Measurements from ENCODE around the gene NDUFS1. TPM values are rescaled to one million over a fixed set of nuclear protein-coding genes. Genes with fewer than 3 reads are reported as not detected.

Gene NDUFS1
- total and polyA plus RNA-seq, 2 of the 8 experiments (the other 6 are each of a cell fraction or from before 2014, with no cell fraction given), result 42.1 to 97.0 TPM

DNA sequence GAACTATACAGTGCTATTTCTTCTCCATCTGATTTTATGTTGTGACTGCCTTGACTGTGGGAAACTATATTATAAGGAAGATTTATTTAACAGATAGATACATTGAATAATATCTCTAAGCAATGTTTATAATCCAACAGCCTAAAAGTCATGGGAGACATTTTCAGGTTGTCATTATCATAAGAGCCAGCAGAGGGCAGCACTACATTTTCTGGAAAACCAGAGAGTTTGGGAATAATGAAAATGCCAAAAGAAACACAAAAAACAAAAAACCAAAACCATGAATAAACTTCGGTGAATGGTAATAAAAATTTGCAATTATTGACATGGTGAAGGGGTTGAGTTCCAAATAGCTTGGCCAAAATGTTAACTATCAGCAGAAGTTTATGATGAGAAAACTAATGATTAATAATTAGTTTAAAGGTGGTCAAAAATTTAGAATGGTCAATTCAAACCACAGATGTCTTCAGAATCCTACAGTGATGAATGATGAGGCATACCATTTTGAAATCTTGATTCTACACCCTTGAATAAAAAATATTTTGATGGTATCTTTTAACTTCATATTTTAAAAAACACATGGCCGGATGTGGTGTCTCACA, 5.1 kb upstream of the NDUFS1 start:
- WGBS, 2 experiments (ENCODE audit: extremely low coverage in 1 of 2, insufficient coverage in 1 of 2, insufficient read length in 1 of 2, insufficient replicate concordance in 2 of 2, low coverage in 1 of 2, low lambda C conversion rate in 2 of 2, missing lambda C conversion rate in 1 of 2), result 93% methylated on average over 2 of the region's 2 CpGs; no CpG with 5 or more reads in 1 of the 2 experiments
- POLR2A ChIA-PET (ENCODE audit: partially characterized antibody), result interaction anchor here (0.6 to 1.8 kb wide), 4 partner anchors 12 to 110 kb away, joined by 3 to 4 read pairs (median 4); no protein-coding TSS in a partner anchor
- DNase-seq (ENCODE audit: low read depth in 1 of 2, low spot score in 2 of 2), result peak in 1 of 2 experiments; percentile 73

More for the DNA sequence above, 5.1 kb upstream of the NDUFS1 start:
- Histone ChIP-seq H2BK12ac (ENCODE audit: low read depth, low read length) (no peak overlapping the region), H3K79me1 (ENCODE audit: low read depth, low read length) (no peaks in the 10 kb centered on the region; the same call in 1 of the 2 replicates), H3K23me2 (ENCODE audit: low read depth, low read length) (peaks cover 5% of the 10 kb centered on the region; the same call in 1 of the 2 replicates), H3K27ac (ENCODE audit: low read depth, low read length) (no peak overlapping the region), H4K91ac (replicated peaks; ENCODE audit: insufficient read length, low read length) (no peak overlapping the region), H2BK120ac (replicated peaks; ENCODE audit: low read depth, low read length) (no peak overlapping the region), H3K4me2 (ENCODE audit: insufficient read depth in 1 of 2, low read depth in 2 of 2, low read length in 2 of 2) (no peak overlapping the region), H2BK15ac (ENCODE audit: low read length) (no peak overlapping the region), H4K5ac (ENCODE audit: insufficient read length, low read depth, low read length) (no peak overlapping the region), H4K20me1 (replicated peaks in 1 of 2; ENCODE audit: control insufficient read depth in 1 of 2, insufficient read depth in 2 of 2, low read length in 2 of 2) (peaks cover 3 to 10% of the 10 kb centered on the region in 2 experiments), H3K23ac (ENCODE audit: insufficient read length) (no peak overlapping the region), H3K4ac (replicated peaks; ENCODE audit: insufficient read length, low read depth, low read length) (no peak overlapping the region), H2AK5ac (ENCODE audit: low read depth, low read length) (no peak overlapping the region), H3K18ac (ENCODE audit: extremely low read depth, low read length) (no peak overlapping the region), H3K79me2 (ENCODE audit: control insufficient read depth in 1 of 2, insufficient read depth in 2 of 2, low read length in 2 of 2) (peaks cover 0 to 24% of the 10 kb centered on the region in 2 experiments; a peak in 3 of 4 replicates), H3K27me3 (replicated peaks in 1 of 4; ENCODE audit: control insufficient read depth in 3 of 4, extremely low read depth in 1 of 4, insufficient read depth in 3 of 4, low read length in 3 of 4) (no peaks in the 10 kb centered on the region), H3K56ac (replicated peaks; ENCODE audit: insufficient read length, low read depth, low read length) (no peak overlapping the region), H3K14ac (ENCODE audit: insufficient read length) (no peak overlapping the region), H2BK5ac (ENCODE audit: low read depth, low read length) (no peak overlapping the region), H4K8ac (ENCODE audit: extremely low read depth, insufficient read depth, low read length) (no peak overlapping the region), H3K4me1 (replicated peaks in 1 of 4; ENCODE audit: control insufficient read depth in 3 of 4, insufficient read depth in 4 of 4, low read length in 3 of 4) (peaks cover 0 to 4% (median 3%) of the 10 kb centered on the region in 4 experiments; a peak in 5 of 7 replicates), H3K36me3 (ENCODE audit: control insufficient read depth in 2 of 4, insufficient read depth in 4 of 4, low read length in 3 of 4) (peaks cover 11 to 34% (median 23%) of the 10 kb centered on the region in 4 experiments), H3K9ac (replicated peaks in 1 of 4; ENCODE audit: extremely low read depth in 1 of 4, low read depth in 3 of 4, low read length in 3 of 4) (no peak overlapping the region), H2BK20ac (ENCODE audit: low read length) (no peak overlapping the region), H2AFZ (ENCODE audit: low read length) (no peak overlapping the region), H3K4me3 (ENCODE audit: extremely low read depth in 1 of 4, insufficient read depth in 2 of 4, low read depth in 3 of 4, low read length in 4 of 4) (no peak overlapping the region), H3K9me3 (ENCODE audit: insufficient read depth in 2 of 2, low read depth in 1 of 2, low read length in 1 of 2) (no peaks in the 10 kb centered on the region; a peak in 1 of 4 replicates)
- CTCF ChIA-PET (ENCODE audit: partially characterized antibody), result interaction anchor here (0.7 to 2.4 kb wide), 24 partner anchors 8 to 393 kb away, joined by 3 to 11 read pairs (median 4); partner anchors contain the start of gene ZDBF2
- FAIRE-seq, result no peak
- TF ChIP-seq, protein P1, sequence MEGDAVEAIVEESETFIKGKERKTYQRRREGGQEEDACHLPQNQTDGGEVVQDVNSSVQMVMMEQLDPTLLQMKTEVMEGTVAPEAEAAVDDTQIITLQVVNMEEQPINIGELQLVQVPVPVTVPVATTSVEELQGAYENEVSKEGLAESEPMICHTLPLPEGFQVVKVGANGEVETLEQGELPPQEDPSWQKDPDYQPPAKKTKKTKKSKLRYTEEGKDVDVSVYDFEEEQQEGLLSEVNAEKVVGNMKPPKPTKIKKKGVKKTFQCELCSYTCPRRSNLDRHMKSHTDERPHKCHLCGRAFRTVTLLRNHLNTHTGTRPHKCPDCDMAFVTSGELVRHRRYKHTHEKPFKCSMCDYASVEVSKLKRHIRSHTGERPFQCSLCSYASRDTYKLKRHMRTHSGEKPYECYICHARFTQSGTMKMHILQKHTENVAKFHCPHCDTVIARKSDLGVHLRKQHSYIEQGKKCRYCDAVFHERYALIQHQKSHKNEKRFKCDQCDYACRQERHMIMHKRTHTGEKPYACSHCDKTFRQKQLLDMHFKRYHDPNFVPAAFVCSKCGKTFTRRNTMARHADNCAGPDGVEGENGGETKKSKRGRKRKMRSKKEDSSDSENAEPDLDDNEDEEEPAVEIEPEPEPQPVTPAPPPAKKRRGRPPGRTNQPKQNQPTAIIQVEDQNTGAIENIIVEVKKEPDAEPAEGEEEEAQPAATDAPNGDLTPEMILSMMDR (IDR thresholded peaks at IDR 0.05; ENCODE audit: control extremely low read depth in 1 of 3, insufficient read depth in 1 of 3, low read depth in 1 of 3, low read length in 3 of 3), result peak in 2 of 3 experiments; percentile 50 to 54; a peak in 2 of 4 replicates
- TF ChIP-seq BCL11A (IDR thresholded peaks at IDR 0.05; ENCODE audit: low read depth in 2 of 2, low read length in 2 of 2) (no peak), RAD21 (IDR thresholded peaks at IDR 0.05 in 1 of 2, conservative IDR thresholded peaks at IDR 0.05 in 1 of 2; ENCODE audit: low read depth in 2 of 2, low read length in 2 of 2) (peak; percentile 69 to 72)

Measured in H1 (cell line).